SK-N-SH (cell line): ENCODE results near the gene ORC4. TPM values are rescaled to one million over a fixed set of nuclear protein-coding genes. Genes with fewer than 3 reads are reported as not detected.
A peak's percentile ranks its signal among the peaks of the same experiment; 100 is the strongest.

Experiments
- CTCF ChIA-PET: fragments of 300-600, 350-600 bp; formaldehyde crosslinking; extraction: SDS; loops from one replicate; lab custom pipeline; 2021; lab: Yijun Ruan, JAX
- POLR2A ChIA-PET: fragments of 350-600 bp; sonication (Branson Sonifier 250); formaldehyde crosslinking; extraction: SDS; loops from one replicate; lab custom pipeline; 2020; ENCODE audit warnings: antibody characterized with exemption, inconsistent platforms; lab: Yijun Ruan, JAX
- DNase-seq: peaks from one replicate; pipeline ENCODE4 v3.0.0; 2012
- H2AFZ ChIP-seq: fragments of 200-600 bp; sonication (generic); 2 replicates; pipeline ENCODE4 v1.8.1; 2016; ENCODE audit warnings: antibody characterized with exemption, mild to moderate bottlenecking, low read depth
- H3F3A ChIP-seq: fragments of 200-600 bp; sonication (generic); replicated peaks from 2 replicates; pipeline ENCODE3; 2016; ENCODE audit warnings: antibody characterized with exemption, mild to moderate bottlenecking; ENCODE audit not compliant: insufficient read depth
- H3K27ac ChIP-seq, 2 experiments: fragments of 200-500 bp in 1 of 2; fragments of 200-600 bp in 1 of 2; sonication (Bioruptor generic) in 1 of 2; sonication (generic), shearing (Covaris generic) in 1 of 2; 2 replicates each; pipeline versions ENCODE4 v1.5.1 to v1.6.1; 2014 to 2016; ENCODE audit warnings: low read depth in 2 of 2, inconsistent platforms in 1 of 2, low read length in 1 of 2, mild to moderate bottlenecking in 1 of 2, mixed read lengths in 1 of 2
- H3K27me3 ChIP-seq: fragments of 200-600 bp; sonication (generic), shearing (Covaris generic); 2 replicates; pipeline ENCODE4 v1.6.1; 2016; ENCODE audit warnings: mixed run types; ENCODE audit not compliant: insufficient read depth
- H3K36me3 ChIP-seq, 2 experiments: fragments of 200-500 bp in 1 of 2; fragments of 200-600 bp in 1 of 2; sonication (Bioruptor generic) in 1 of 2; sonication (generic) in 1 of 2; replicated peaks in 1 of 2; 2 replicates each; pipeline versions ENCODE3 to v1.5.1; 2014 to 2016; ENCODE audit warnings: low read length in 1 of 2, mild to moderate bottlenecking in 1 of 2; ENCODE audit not compliant: insufficient read depth in 2 of 2, control insufficient read depth in 1 of 2
- H3K4me1 ChIP-seq, 2 experiments: fragments of 200-500 bp in 1 of 2; fragments of 200-600 bp in 1 of 2; sonication (Bioruptor generic) in 1 of 2; sonication (generic), shearing (Covaris generic) in 1 of 2; 2 replicates each; pipeline versions ENCODE4 v1.5.1 to v1.6.1; 2014 to 2016; ENCODE audit warnings: low read depth in 1 of 2, low read length in 1 of 2, mixed run types in 1 of 2; ENCODE audit not compliant: insufficient read depth in 2 of 2, control insufficient read depth in 1 of 2
- H3K4me2 ChIP-seq: fragments of 200-600 bp; sonication (generic), shearing (Covaris generic); 2 replicates; pipeline ENCODE4 v1.6.1; 2017; ENCODE audit warnings: mixed run types
- H3K4me3 ChIP-seq, 2 experiments: fragments of 200-500 bp in 1 of 2; fragments of 200-600 bp in 1 of 2; sonication (Bioruptor generic) in 1 of 2; sonication (generic), shearing (Covaris generic) in 1 of 2; 2 replicates each; pipeline versions ENCODE4 v1.5.1 to v1.8.1; 2014 to 2016; ENCODE audit warnings: low read depth in 2 of 2, inconsistent platforms in 1 of 2, low read length in 1 of 2, mild to moderate bottlenecking in 1 of 2, mixed read lengths in 1 of 2, moderate library complexity in 1 of 2
- H3K79me2 ChIP-seq: fragments of 200-600 bp; sonication (generic); 2 replicates; pipeline ENCODE4 v1.8.1; 2017; ENCODE audit warnings: mild to moderate bottlenecking; ENCODE audit not compliant: insufficient read depth
- H3K9ac ChIP-seq: fragments of 200-600 bp; sonication (generic); 2 replicates; pipeline ENCODE4 v1.6.1; 2017; ENCODE audit warnings: mixed run types
- H3K9me2 ChIP-seq: fragments of 200-600 bp; sonication (generic); 2 replicates; pipeline ENCODE4 v1.6.1; 2017; ENCODE audit warnings: mixed run types
- H3K9me3 ChIP-seq: fragments of 200-600 bp; sonication (generic); 2 replicates; pipeline ENCODE4 v1.6.1; 2017; ENCODE audit warnings: mixed run types, mild to moderate bottlenecking, moderate library complexity
- H4K20me1 ChIP-seq: fragments of 200-600 bp; sonication (generic); 2 replicates; pipeline ENCODE4 v1.6.1; 2017; ENCODE audit warnings: mild to moderate bottlenecking, mixed run types; ENCODE audit not compliant: insufficient read depth
- FOSL2 ChIP-seq: IDR thresholded peaks from 2 replicates; pipeline ENCODE4 v1.4.0; 2012; ENCODE audit warnings: low read depth, mild to moderate bottlenecking, moderate library complexity, borderline replicate concordance
- FOXJ3 ChIP-seq: sonication (generic); formaldehyde crosslinking; IDR thresholded peaks from 2 replicates; pipeline ENCODE4 v1.5.1; 2020; ENCODE audit warnings: mild to moderate bottlenecking, missing genetic modification reagents
- PBX3 ChIP-seq: IDR thresholded peaks from 2 replicates; pipeline ENCODE4; 2012
- RAD21 ChIP-seq: IDR thresholded peaks from 2 replicates; pipeline ENCODE4 v1.6.1; 2012; ENCODE audit warnings: mild to moderate bottlenecking, low read length
- REST ChIP-seq: IDR thresholded peaks from 2 replicates; pipeline ENCODE4 v1.6.1; 2012; ENCODE audit warnings: mild to moderate bottlenecking, low read depth, low read length, moderate library complexity
- RFX5 ChIP-seq: IDR thresholded peaks from 2 replicates; pipeline ENCODE4 v1.6.1; 2012; ENCODE audit warnings: mild to moderate bottlenecking, improper control_type of control experiment, low read length
- RXRA ChIP-seq: IDR thresholded peaks from 2 replicates; pipeline ENCODE4 v1.4.0; 2012; ENCODE audit warnings: low read depth, mild to moderate bottlenecking, borderline replicate concordance
- TCF12 ChIP-seq: IDR thresholded peaks from 2 replicates; pipeline ENCODE4 v1.4.0; 2012
- USF1 ChIP-seq: IDR thresholded peaks from 2 replicates; pipeline ENCODE4 v1.4.0; 2012; ENCODE audit warnings: low read depth, borderline replicate concordance
- YY1 ChIP-seq: IDR thresholded peaks from 2 replicates; pipeline ENCODE4 v1.4.0; 2012; ENCODE audit warnings: low read depth, mild to moderate bottlenecking
- WGBS: methylation state at CpG from one replicate; pipeline ENCODE4 v1.1.6; 2017; ENCODE audit warnings: low lambda C conversion rate; 5-methylcytosine and 5-hydroxymethylcytosine counted together
- polyA plus RNA-seq, 3 experiments: library from polyadenylated mRNA; depleted of rRNA; stranded (reverse); fragments of >200 nt; gene quantifications; 2 replicates each; pipeline ENCODE4 v1.2.3, GENCODE V29; 2012
- TF ChIP-seq, protein P1 (sequence below): fragments of 150-350 bp; IDR thresholded peaks from 2 replicates; pipeline ENCODE4 v1.6.1; 2017; ENCODE audit warnings: antibody characterized with exemption, low read length, low read depth, borderline replicate concordance
- TF ChIP-seq, protein P2 (sequence below): IDR thresholded peaks from 2 replicates; pipeline ENCODE4 v1.4.0; 2012; ENCODE audit warnings: low read depth, borderline replicate concordance

Gene ORC4
- polyA plus RNA-seq, 1 of the 3 experiments (the other 2 are of a cell fraction) = 15.2 TPM

DNA sequence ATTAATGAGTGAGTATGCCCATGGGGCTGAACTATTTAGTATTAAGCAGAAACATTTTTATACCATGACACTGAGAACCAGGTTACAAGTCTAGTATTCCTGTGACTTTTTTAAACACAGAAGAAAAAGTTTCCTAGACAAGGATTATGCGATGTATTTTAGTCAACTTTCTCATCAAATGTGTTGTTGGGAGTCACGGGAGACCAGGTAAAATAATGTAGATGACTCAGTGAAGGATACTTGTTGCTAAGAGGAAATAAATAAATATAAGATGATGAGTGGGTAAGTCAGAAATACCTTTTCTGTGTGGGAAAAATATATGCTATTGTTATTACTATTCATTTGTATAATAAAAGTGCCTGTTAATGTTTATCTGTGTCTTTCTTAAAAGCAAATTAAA is 23.8 kb upstream of the ORC4 start:
- WGBS = 91% methylated on average over 2 of the region's 2 CpGs
- no peak for DNase-seq
- Histone ChIP-seq H3K4me1 (no peaks in the 10 kb centered on the region; a peak in 1 of 4 replicates), H4K20me1 (no peaks in the 10 kb centered on the region), H3K9me2 (no peaks in the 10 kb centered on the region), H3K36me3 (peaks cover 5 to 8% of the 10 kb centered on the region in 2 experiments), H3K27ac (no peak overlapping the region), H3K4me2 (no peak overlapping the region), H3F3A (no peaks in the 10 kb centered on the region), H3K4me3 (no peak overlapping the region), H3K79me2 (0 out of 2 replicates have a peak, but pooled peaks cover 3% of the 10 kb centered on the region), H3K27me3 (no peaks in the 10 kb centered on the region), H2AFZ (no peak overlapping the region), H3K9ac (no peak overlapping the region), H3K9me3 (no peaks in the 10 kb centered on the region)
- ChIA-PET CTCF (no interaction called here), POLR2A (no interaction called here)
- TF ChIP-seq RFX5 = no peak
- no peak for TF ChIP-seq FOXJ3
- TF ChIP-seq YY1 = no peak
- no peak for TF ChIP-seq RAD21
- TF ChIP-seq RXRA = no peak
- TF ChIP-seq USF1 = no peak
- TF ChIP-seq PBX3 = no peak
- no peak for TF ChIP-seq TCF12
- TF ChIP-seq FOSL2 = no peak
- TF ChIP-seq REST = no peak
- TF ChIP-seq, protein P1, sequence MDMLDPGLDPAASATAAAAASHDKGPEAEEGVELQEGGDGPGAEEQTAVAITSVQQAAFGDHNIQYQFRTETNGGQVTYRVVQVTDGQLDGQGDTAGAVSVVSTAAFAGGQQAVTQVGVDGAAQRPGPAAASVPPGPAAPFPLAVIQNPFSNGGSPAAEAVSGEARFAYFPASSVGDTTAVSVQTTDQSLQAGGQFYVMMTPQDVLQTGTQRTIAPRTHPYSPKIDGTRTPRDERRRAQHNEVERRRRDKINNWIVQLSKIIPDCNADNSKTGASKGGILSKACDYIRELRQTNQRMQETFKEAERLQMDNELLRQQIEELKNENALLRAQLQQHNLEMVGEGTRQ = no peak

GRCh38 chr2:148042219-148042618 is 21.7 kb upstream of the ORC4 start:
- WGBS = 95% methylated on average over 2 of the region's 2 CpGs
- H3K27me3 ChIP-seq = no peaks in the 10 kb centered on the region
- H3K9me2 ChIP-seq = no peaks in the 10 kb centered on the region
- no peak overlapping the region for H3K9ac ChIP-seq
- no peak overlapping the region for H2AFZ ChIP-seq
- peaks cover 5 to 8% of the 10 kb centered on the region in 2 experiments for H3K36me3 ChIP-seq
- no peaks in the 10 kb centered on the region for H4K20me1 ChIP-seq
- ChIA-PET CTCF (interaction anchor here (0.7 kb wide), 1 partner anchor 9 kb away, joined by 4 read pairs; no protein-coding TSS in a partner anchor), POLR2A (no interaction called here)
- H3K4me3 ChIP-seq = no peak overlapping the region
- TF ChIP-seq, protein P2, sequence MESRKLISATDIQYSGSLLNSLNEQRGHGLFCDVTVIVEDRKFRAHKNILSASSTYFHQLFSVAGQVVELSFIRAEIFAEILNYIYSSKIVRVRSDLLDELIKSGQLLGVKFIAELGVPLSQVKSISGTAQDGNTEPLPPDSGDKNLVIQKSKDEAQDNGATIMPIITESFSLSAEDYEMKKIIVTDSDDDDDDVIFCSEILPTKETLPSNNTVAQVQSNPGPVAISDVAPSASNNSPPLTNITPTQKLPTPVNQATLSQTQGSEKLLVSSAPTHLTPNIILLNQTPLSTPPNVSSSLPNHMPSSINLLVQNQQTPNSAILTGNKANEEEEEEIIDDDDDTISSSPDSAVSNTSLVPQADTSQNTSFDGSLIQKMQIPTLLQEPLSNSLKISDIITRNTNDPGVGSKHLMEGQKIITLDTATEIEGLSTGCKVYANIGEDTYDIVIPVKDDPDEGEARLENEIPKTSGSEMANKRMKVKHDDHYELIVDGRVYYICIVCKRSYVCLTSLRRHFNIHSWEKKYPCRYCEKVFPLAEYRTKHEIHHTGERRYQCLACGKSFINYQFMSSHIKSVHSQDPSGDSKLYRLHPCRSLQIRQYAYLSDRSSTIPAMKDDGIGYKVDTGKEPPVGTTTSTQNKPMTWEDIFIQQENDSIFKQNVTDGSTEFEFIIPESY = no peak
- 0 out of 2 replicates have a peak, but pooled peaks have one; percentile 18 for TF ChIP-seq TCF12
- H3K4me1 ChIP-seq = no peaks in the 10 kb centered on the region; a peak in 1 of 4 replicates
- H3F3A ChIP-seq = no peaks in the 10 kb centered on the region
- H3K9me3 ChIP-seq = no peaks in the 10 kb centered on the region
- no peak for DNase-seq
- no peak overlapping the region for H3K27ac ChIP-seq
- H3K4me2 ChIP-seq = no peak overlapping the region
- H3K79me2 ChIP-seq = 0 out of 2 replicates have a peak, but pooled peaks cover 3% of the 10 kb centered on the region
